GM18907 (cell line): Measurements from ENCODE around the gene MALAT1.

Experiments
- ATAC-seq: cut with Tn5 transposase; IDR thresholded peaks from one replicate; pipeline ENCODE4 v1.9.1; 2021; ENCODE audit warnings: mild to moderate bottlenecking, moderate library complexity; ENCODE audit not compliant: unreplicated experiment

MALAT1 gene

GRCh38 chr11:65537620-65538231, 38.9 kb downstream of the MALAT1 start:
- no peak for ATAC-seq

- no peak for ATAC-seq
These were observed 39.5 kb downstream of the MALAT1 start for GRCh38 chr11:65538232-65538914.

- no peak for ATAC-seq
These were observed 40.3 kb downstream of the MALAT1 start for GRCh38 chr11:65538915-65539743.

GRCh38 chr11:65539744-65540289, 41.0 kb downstream of the MALAT1 start:
- ATAC-seq, result peak; percentile 52

GRCh38 chr11:65540290-65541092, 41.6 kb downstream of the MALAT1 start:
- peak; percentile 54 for ATAC-seq

- no peak for ATAC-seq
These were observed 42.5 kb downstream of the MALAT1 start for GRCh38 chr11:65541093-65541982.

GRCh38 chr11:65542738-65543390, 44.0 kb downstream of the MALAT1 start:
- no peak for ATAC-seq

- ATAC-seq, result no peak
These were observed 47.0 kb downstream of the MALAT1 start for GRCh38 chr11:65545853-65546216.

- ATAC-seq, result peak; percentile 66
These were observed 47.5 kb downstream of the MALAT1 start for GRCh38 chr11:65546217-65546958.

- ATAC-seq, result no peak
These were observed 48.7 kb downstream of the MALAT1 start for GRCh38 chr11:65547446-65548125.

- no peak for ATAC-seq
These were observed 49.5 kb downstream of the MALAT1 start for GRCh38 chr11:65548395-65548794.

- no peak for ATAC-seq
These were observed 50.3 kb downstream of the MALAT1 start for GRCh38 chr11:65549096-65549495.

- ATAC-seq, result peak; percentile 62
These were observed 52.9 kb downstream of the MALAT1 start for GRCh38 chr11:65551572-65552387.

GRCh38 chr11:65552388-65552951, 53.6 kb downstream of the MALAT1 start:
- no peak for ATAC-seq

GRCh38 chr11:65553301-65554001, 54.6 kb downstream of the MALAT1 start:
- no peak for ATAC-seq
